Measurements from ENCODE around the gene OCA2. TPM values are rescaled to one million over a fixed set of nuclear protein-coding genes. Genes with fewer than 3 reads are reported as not detected.
"Not testable (repeated sequence)": the region's sequence is repeated elsewhere in the genome, so short reads cannot be mapped to it uniquely, and the experiment has no call there.

The OCA2 gene
- total RNA-seq, 2 experiments from 2014 or later = not detected

- Histone ChIP-seq H3K79me2 (ENCODE audit: insufficient read depth, low read depth, low read length) (no peaks in the 10 kb centered on the region), H3K4me2 (ENCODE audit: low read length) (no peak overlapping the region), H3K4me3 (ENCODE audit: low read depth, low read length, poor library complexity, severe bottlenecking) (no peak overlapping the region), H3K36me3 (ENCODE audit: insufficient read depth, low read length) (no peaks in the 10 kb centered on the region), H3K27ac (ENCODE audit: low read depth, low read length, poor library complexity, severe bottlenecking) (no peak overlapping the region), H3K9me3 (ENCODE audit: low read length) (no peaks in the 10 kb centered on the region), H2AFZ (ENCODE audit: low read length) (no peak overlapping the region), H3K4me1 (ENCODE audit: insufficient read depth, low read length, poor library complexity, severe bottlenecking) (no peaks in the 10 kb centered on the region), H4K20me1 (ENCODE audit: insufficient read depth, low read length) (no peaks in the 10 kb centered on the region), H3K9me2 (ENCODE audit: insufficient read depth, low read length) (no peaks in the 10 kb centered on the region)
- intact Hi-C loops (cut with micrococcal nuclease; ENCODE audit: unreplicated experiment) = no loop called here
- no TSS peak for BruUV-seq (replicated peaks)
- DNase-seq (ENCODE audit: low spot score) = no peak
- CTCF ChIA-PET (ENCODE audit: unreplicated experiment) = no interaction called here
- TF ChIP-seq EZH2phosphoT487 (IDR thresholded peaks at IDR 0.05; ENCODE audit: borderline replicate concordance, low read depth, low read length) = no peak
- TF ChIP-seq CTCF (conservative IDR thresholded peaks at IDR 0.05; ENCODE audit: low read length) = no peak
- POLR2A ChIA-PET = no interaction called here
Measured at GRCh38 chr15:27768732-27769475, 330.2 kb downstream of the OCA2 start.

GRCh38 chr15:27767918-27768640 lies 331.0 kb downstream of the OCA2 start:
- H2AFZ ChIP-seq (ENCODE audit: low read length) = no peak overlapping the region
- H3K9me3 ChIP-seq (ENCODE audit: low read length) = no peaks in the 10 kb centered on the region
- BruUV-seq (replicated peaks) = no TSS peak
- H3K36me3 ChIP-seq (ENCODE audit: insufficient read depth, low read length) = no peaks in the 10 kb centered on the region
- no peaks in the 10 kb centered on the region for H3K79me2 ChIP-seq (ENCODE audit: insufficient read depth, low read depth, low read length)
- H3K4me1 ChIP-seq (ENCODE audit: insufficient read depth, low read length, poor library complexity, severe bottlenecking) = no peaks in the 10 kb centered on the region
- H3K4me2 ChIP-seq (ENCODE audit: low read length) = no peak overlapping the region
- no peak overlapping the region for H3K4me3 ChIP-seq (ENCODE audit: low read depth, low read length, poor library complexity, severe bottlenecking)
- POLR2A ChIA-PET = interaction anchor here (0.6 kb wide), 1 partner anchor 321 kb away, joined by 3 read pairs; no protein-coding TSS in a partner anchor
- H4K20me1 ChIP-seq (ENCODE audit: insufficient read depth, low read length) = no peaks in the 10 kb centered on the region
- H3K9me2 ChIP-seq (ENCODE audit: insufficient read depth, low read length) = no peaks in the 10 kb centered on the region
- DNase-seq (ENCODE audit: low spot score) = no peak
- intact Hi-C loops (cut with micrococcal nuclease; ENCODE audit: unreplicated experiment) = no loop called here
- CTCF ChIA-PET (ENCODE audit: unreplicated experiment) = no interaction called here
- TF ChIP-seq EZH2phosphoT487 (IDR thresholded peaks at IDR 0.05; ENCODE audit: borderline replicate concordance, low read depth, low read length) (no peak), CTCF (conservative IDR thresholded peaks at IDR 0.05; ENCODE audit: low read length) (no peak)
- H3K27ac ChIP-seq (ENCODE audit: low read depth, low read length, poor library complexity, severe bottlenecking) = no peak overlapping the region

- H3K27ac ChIP-seq (ENCODE audit: low read depth, low read length, poor library complexity, severe bottlenecking); intact Hi-C loops (cut with micrococcal nuclease; ENCODE audit: unreplicated experiment); H3K36me3 ChIP-seq (ENCODE audit: insufficient read depth, low read length); DNase-seq (ENCODE audit: low spot score); H3K4me3 ChIP-seq (ENCODE audit: low read depth, low read length, poor library complexity, severe bottlenecking); BruUV-seq (replicated peaks); H3K4me1 ChIP-seq (ENCODE audit: insufficient read depth, low read length, poor library complexity, severe bottlenecking); H3K79me2 ChIP-seq (ENCODE audit: insufficient read depth, low read depth, low read length); POLR2A ChIA-PET; H3K9me2 ChIP-seq (ENCODE audit: insufficient read depth, low read length); H2AFZ ChIP-seq (ENCODE audit: low read length); H4K20me1 ChIP-seq (ENCODE audit: insufficient read depth, low read length); H3K4me2 ChIP-seq (ENCODE audit: low read length); H3K9me3 ChIP-seq (ENCODE audit: low read length); CTCF ChIA-PET (ENCODE audit: unreplicated experiment): not testable (repeated sequence)
Measured at GRCh38 chr15:27767430-27767829, 331.7 kb downstream of the OCA2 start.
